ENCODE measurements around the gene GSG1L2.

- TF ChIP-seq POLR2A (IDR thresholded peaks at IDR 0.05) (no peak), CTCF (IDR thresholded peaks at IDR 0.05) (no peak)
Measured at GRCh38 chr17:9806699-9807098, 15.2 kb downstream of the GSG1L2 start.
